Right atrium auricular region (tissue), 2 donors: ENCODE measurements around the gene TTLL10. TPM values are rescaled to one million over a fixed set of nuclear protein-coding genes. Genes with fewer than 3 reads are reported as not detected.

ENCODE experiments used
- DNase-seq: peaks from one replicate; pipeline ENCODE4 v3.0.0-alpha.2; 2019; ENCODE audit warnings: low spot score
- H3K27ac ChIP-seq, 2 donors: fragments of 200-600 bp; sonication (generic); 1 replicate in 1 of 2; 2 replicates in 1 of 2; pipeline ENCODE4 v1.5.1; 2016 to 2019
- H3K27me3 ChIP-seq, 2 donors: fragments of 200-600 bp; sonication (generic); one replicate each; pipeline versions ENCODE4 v1.5.1 to v1.6.0; 2017 to 2019
- H3K36me3 ChIP-seq: fragments of 200-600 bp; sonication (generic); one replicate; pipeline ENCODE4 v1.5.1; 2016
- H3K4me1 ChIP-seq, 2 donors: fragments of 200-600 bp; sonication (generic); one replicate each; pipeline versions ENCODE4 v1.5.1 to v1.6.0; 2017 to 2019
- H3K4me3 ChIP-seq, 2 donors: fragments of 200-600 bp; sonication (generic); 1 replicate in 1 of 2; 2 replicates in 1 of 2; pipeline ENCODE4 v1.5.1; 2017 to 2019; ENCODE audit warnings: mild to moderate bottlenecking in 1 of 2, moderate library complexity in 1 of 2
- H3K9me3 ChIP-seq, 2 donors: fragments of 200-600 bp; sonication (generic); one replicate each; pipeline ENCODE4 v1.5.1; 2019
- total RNA-seq, 2 donors: library from RNA; depleted of rRNA; stranded (reverse); fragments of >200 nt; gene quantifications; one replicate each; pipeline ENCODE4 v1.1.0, GENCODE V29; 2016
- TF ChIP-seq, protein P1 (sequence below), 2 donors: fragments of 200-600 bp; sonication (generic); IDR thresholded peaks; one replicate each; pipeline ENCODE4 v1.5.1; 2019; ENCODE audit warnings: antibody characterized with exemption in 2 of 2

The TTLL10 gene
- total RNA-seq, 2 donors from 2014 or later, result not detected

DNA sequence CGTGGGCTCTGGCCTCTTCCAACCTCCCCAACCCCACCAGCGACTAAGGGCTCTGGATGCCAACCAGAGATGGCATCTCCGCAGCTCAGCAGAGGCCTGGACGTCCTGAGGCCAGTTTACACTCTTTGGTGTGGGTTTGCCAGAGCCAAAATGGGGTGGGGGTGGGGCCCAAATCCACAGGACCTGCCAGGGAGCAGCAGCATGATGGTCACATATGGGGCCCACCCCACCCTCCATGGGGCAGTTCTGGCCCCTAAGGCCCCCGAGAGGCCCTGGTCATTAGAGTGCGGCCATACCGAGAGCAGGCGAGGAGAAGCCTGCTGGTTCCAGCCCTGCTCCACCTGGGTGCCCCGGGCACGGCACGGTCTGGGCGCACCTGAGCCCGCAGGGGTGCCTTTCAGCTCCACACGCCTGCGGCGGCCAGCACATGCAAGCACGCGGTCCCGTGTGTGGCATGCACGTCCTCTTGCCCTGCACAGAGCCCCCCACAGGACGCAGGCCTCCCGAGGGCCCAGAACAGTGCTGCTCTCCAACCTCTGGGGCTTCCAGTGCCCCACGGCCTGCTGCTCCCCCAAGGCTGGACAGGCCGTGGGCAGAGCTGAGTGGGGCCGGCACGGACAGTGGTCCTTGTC, 68.0 kb downstream of the TTLL10 start:
- no peak overlapping the region for H3K4me3 ChIP-seq
- peaks cover 8 to 11% of the 10 kb centered on the region in 2 donors for H3K27me3 ChIP-seq
- H3K27ac ChIP-seq, result no peak overlapping the region
- TF ChIP-seq, protein P1, sequence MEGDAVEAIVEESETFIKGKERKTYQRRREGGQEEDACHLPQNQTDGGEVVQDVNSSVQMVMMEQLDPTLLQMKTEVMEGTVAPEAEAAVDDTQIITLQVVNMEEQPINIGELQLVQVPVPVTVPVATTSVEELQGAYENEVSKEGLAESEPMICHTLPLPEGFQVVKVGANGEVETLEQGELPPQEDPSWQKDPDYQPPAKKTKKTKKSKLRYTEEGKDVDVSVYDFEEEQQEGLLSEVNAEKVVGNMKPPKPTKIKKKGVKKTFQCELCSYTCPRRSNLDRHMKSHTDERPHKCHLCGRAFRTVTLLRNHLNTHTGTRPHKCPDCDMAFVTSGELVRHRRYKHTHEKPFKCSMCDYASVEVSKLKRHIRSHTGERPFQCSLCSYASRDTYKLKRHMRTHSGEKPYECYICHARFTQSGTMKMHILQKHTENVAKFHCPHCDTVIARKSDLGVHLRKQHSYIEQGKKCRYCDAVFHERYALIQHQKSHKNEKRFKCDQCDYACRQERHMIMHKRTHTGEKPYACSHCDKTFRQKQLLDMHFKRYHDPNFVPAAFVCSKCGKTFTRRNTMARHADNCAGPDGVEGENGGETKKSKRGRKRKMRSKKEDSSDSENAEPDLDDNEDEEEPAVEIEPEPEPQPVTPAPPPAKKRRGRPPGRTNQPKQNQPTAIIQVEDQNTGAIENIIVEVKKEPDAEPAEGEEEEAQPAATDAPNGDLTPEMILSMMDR (IDR thresholded peaks at IDR 0.05), result no peak
- no peaks in the 10 kb centered on the region for H3K36me3 ChIP-seq
- peaks cover 0 to 16% of the 10 kb centered on the region in 2 donors for H3K4me1 ChIP-seq
- no peaks in the 10 kb centered on the region for H3K9me3 ChIP-seq
- DNase-seq, result no peak

DNA sequence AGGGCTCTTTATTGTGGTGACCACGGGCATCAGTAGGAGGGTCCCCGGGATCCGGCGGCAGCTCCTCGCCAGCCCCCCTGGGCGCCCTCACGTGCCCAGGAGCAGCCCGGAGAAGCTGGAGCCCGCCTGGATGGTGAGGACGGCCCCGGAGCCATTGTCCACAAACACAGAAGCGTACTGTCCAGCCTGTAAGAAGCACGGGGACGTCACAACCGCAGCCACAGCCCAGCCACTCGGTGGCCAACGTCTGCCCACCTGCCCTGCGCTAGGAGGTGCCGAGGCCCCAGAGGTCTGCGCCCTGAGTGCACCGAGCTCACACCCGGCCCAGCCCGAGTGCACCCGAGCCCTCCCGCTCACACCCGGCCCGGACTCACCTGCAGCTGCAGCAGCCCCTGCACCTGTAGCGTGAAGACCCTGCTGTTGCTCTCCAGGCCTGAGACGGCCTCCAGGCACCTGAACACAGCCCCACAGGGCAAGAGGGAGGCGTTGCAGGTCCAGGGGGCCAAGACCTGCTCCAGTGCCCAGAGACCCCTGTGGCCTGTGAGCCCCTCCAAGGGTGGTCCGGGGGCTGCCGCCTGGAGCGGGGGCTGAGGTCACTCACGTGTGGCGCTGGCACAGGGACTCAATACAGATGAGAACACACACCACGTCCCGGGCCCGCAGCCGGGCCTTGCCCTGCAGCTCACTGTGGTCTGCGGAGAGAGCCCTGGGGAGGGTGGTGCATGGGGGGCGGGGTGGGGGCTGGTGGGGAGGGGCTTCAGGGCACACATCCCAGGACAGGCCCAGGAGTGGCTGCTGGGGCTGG, 69.0 kb downstream of the TTLL10 start:
- Histone ChIP-seq H3K4me1 (peaks cover 0 to 14% of the 10 kb centered on the region in 2 donors), H3K4me3 (no peak overlapping the region), H3K27ac (no peak overlapping the region), H3K9me3 (no peaks in the 10 kb centered on the region), H3K36me3 (no peaks in the 10 kb centered on the region), H3K27me3 (peaks cover 8 to 11% of the 10 kb centered on the region in 2 donors)
- DNase-seq, result no peak
- TF ChIP-seq, protein P1 (IDR thresholded peaks at IDR 0.05), result no peak

DNA sequence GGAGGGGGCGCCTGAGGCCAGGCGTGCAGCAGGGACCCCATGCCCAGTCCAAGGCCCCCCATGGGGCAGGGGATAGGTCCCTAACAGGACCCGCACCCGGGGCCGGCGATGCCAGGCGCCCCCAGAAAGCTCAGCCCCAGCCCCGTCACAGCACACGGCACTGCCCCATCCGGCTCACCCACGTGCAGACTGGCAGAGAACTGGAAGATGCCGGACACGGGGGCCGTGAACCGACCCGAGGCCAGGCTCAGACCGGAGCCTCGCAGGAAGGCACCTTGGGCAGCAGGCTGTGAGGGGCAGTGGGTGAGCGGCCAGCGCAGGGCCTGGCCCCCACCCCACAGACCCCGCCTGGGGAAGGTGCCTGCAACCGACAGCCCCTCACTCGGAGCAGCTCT, 69.6 kb downstream of the TTLL10 start:
- Histone ChIP-seq H3K4me3 (no peak overlapping the region), H3K27ac (no peak overlapping the region), H3K27me3 (peaks cover 8 to 11% of the 10 kb centered on the region in 2 donors), H3K4me1 (peaks cover 0 to 14% of the 10 kb centered on the region in 2 donors), H3K9me3 (no peaks in the 10 kb centered on the region), H3K36me3 (no peaks in the 10 kb centered on the region)
- no peak for DNase-seq
- TF ChIP-seq, protein P1 (IDR thresholded peaks at IDR 0.05), result no peak

DNA sequence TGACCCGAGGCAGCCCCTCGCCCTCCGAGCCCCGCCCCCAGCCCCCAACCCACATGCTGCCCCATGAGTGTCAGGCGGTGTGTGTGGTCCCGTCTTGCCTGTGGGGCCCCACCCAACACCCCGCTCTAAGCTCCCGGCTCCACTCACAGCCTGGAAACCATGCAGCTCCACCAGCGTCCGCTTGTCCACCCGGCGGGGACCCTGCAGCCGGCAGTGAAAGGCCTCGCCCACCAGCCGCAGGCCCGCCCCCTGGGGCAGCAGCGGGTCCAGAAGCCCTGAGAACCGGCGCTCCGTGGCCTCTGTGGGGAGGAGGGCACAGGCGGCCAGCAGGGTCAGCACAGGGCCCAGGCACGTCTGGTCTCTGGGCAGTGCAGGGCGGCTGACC, 70.1 kb downstream of the TTLL10 start:
- H3K4me1 ChIP-seq, result peaks cover 0 to 14% of the 10 kb centered on the region in 2 donors
- TF ChIP-seq, protein P1 (IDR thresholded peaks at IDR 0.05), result no peak

DNA sequence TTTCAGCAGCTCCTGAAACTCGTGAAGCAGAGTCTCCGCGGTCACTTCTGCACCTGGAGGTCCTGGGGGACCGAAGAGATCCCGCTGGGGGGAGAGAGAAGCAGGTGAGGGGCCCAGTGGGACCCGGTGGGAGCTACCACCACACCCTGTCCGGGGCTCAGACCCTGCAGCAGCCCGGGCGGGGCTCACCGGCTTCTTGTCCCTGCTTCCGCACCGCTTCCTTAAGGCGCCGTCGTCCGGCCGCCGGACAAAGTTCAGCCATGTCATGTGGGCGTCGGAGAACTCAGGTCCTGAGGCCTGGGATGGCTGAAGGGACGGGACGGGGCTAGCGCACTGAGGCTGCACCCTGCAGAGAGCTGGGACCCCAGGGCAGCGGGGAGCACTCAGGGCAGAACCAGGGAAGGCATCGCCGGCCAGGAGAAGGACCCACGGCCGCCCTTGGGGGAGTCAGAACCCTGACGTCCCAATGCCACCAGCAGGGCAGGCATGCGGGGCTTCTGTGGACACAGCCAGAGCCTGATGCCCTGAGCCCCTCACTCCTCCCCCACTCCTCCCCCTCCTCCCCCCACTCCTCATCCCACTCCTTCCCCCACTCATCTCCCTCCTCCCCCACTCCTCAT, 70.6 kb downstream of the TTLL10 start:
- H3K9me3 ChIP-seq, result no peaks in the 10 kb centered on the region
- no peak for DNase-seq
- H3K4me3 ChIP-seq, result no peak overlapping the region
- H3K4me1 ChIP-seq, result peaks cover 0 to 14% of the 10 kb centered on the region in 2 donors
- H3K27ac ChIP-seq, result no peak overlapping the region
- H3K36me3 ChIP-seq, result no peaks in the 10 kb centered on the region
- H3K27me3 ChIP-seq, result peaks cover 8 to 11% of the 10 kb centered on the region in 2 donors
- TF ChIP-seq, protein P1 (IDR thresholded peaks at IDR 0.05), result no peak

More for the DNA sequence above, 70.1 kb downstream of the TTLL10 start:
- H3K27ac ChIP-seq, result no peak overlapping the region
- no peaks in the 10 kb centered on the region for H3K36me3 ChIP-seq
- peaks cover 8 to 11% of the 10 kb centered on the region in 2 donors for H3K27me3 ChIP-seq
- no peaks in the 10 kb centered on the region for H3K9me3 ChIP-seq
- no peak for DNase-seq
- H3K4me3 ChIP-seq, result no peak overlapping the region
